22Rv1 (cell line): ENCODE results near the gene TRNP1.

Source experiments
- ZFX ChIP-seq: fragments of 450-650 bp; IDR thresholded peaks from 2 replicates; pipeline ENCODE4 v1.6.1; 2017; ENCODE audit warnings: antibody characterized with exemption, borderline replicate concordance
- TF ChIP-seq, protein P1 (sequence below): fragments of 450-650 bp; IDR thresholded peaks from 2 replicates; pipeline ENCODE4 v1.5.1; 2017; ENCODE audit warnings: mild to moderate bottlenecking

DNA sequence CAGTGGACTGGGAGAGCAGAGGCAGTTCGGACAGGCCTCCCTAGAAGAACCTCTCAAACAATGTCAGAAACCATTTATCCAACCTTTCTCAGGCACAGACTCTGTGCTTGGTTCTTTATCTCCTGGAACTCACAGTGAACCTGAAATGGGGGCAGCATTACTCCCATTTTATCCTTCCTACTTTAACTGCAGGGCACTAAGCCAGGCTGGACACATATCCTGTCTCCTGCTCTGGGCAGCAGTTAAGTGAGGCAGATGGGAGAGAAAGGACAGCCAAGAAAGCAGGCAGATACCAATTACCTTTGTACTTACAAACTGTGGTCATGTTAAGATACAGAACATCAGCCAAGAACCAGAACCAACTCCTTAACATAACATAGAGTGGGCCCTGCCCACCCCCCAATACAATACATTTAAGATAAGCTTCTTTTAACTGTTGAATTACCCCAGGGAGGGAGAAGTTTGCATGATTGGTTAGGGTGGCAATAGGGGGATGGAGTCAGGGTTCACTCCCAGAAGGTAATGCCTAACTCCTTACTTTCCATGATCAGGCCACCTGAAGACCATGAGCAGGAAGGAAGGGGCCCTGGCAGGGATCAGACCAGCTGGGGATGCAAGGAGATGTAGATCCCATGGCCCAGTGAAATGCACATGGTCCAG, 44.1 kb upstream of the TRNP1 start:
- TF ChIP-seq, protein P1, sequence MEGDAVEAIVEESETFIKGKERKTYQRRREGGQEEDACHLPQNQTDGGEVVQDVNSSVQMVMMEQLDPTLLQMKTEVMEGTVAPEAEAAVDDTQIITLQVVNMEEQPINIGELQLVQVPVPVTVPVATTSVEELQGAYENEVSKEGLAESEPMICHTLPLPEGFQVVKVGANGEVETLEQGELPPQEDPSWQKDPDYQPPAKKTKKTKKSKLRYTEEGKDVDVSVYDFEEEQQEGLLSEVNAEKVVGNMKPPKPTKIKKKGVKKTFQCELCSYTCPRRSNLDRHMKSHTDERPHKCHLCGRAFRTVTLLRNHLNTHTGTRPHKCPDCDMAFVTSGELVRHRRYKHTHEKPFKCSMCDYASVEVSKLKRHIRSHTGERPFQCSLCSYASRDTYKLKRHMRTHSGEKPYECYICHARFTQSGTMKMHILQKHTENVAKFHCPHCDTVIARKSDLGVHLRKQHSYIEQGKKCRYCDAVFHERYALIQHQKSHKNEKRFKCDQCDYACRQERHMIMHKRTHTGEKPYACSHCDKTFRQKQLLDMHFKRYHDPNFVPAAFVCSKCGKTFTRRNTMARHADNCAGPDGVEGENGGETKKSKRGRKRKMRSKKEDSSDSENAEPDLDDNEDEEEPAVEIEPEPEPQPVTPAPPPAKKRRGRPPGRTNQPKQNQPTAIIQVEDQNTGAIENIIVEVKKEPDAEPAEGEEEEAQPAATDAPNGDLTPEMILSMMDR, result no peak
- no peak for TF ChIP-seq ZFX
